ENCODE results near the gene THBS1. TPM values are rescaled to one million over a fixed set of nuclear protein-coding genes. Genes with fewer than 3 reads are reported as not detected.

The THBS1 gene
- total RNA-seq, 1 donor from 2014 or later = 377 TPM

DNA sequence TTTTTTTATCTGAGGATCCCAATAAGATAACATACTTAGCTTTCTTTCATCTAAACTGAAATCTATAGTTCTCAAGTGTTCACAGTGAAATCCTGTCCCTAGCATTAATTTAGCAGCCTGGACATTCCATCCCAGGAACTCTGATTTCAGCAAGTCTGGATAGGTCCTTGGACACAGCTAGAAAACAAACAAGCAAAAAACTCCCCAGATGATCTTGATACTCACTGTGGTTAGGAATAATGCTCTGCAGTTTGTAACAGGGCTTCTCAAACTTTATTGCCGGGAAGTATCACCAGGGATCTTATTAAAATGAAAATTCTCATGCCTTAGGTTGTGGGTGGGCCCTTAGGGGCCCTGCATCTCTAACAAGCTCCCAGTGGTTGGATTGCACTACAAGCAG lies 24.3 kb downstream of the THBS1 start:
- TF ChIP-seq, protein P1, sequence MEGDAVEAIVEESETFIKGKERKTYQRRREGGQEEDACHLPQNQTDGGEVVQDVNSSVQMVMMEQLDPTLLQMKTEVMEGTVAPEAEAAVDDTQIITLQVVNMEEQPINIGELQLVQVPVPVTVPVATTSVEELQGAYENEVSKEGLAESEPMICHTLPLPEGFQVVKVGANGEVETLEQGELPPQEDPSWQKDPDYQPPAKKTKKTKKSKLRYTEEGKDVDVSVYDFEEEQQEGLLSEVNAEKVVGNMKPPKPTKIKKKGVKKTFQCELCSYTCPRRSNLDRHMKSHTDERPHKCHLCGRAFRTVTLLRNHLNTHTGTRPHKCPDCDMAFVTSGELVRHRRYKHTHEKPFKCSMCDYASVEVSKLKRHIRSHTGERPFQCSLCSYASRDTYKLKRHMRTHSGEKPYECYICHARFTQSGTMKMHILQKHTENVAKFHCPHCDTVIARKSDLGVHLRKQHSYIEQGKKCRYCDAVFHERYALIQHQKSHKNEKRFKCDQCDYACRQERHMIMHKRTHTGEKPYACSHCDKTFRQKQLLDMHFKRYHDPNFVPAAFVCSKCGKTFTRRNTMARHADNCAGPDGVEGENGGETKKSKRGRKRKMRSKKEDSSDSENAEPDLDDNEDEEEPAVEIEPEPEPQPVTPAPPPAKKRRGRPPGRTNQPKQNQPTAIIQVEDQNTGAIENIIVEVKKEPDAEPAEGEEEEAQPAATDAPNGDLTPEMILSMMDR (IDR thresholded peaks at IDR 0.05) = no peak

DNA sequence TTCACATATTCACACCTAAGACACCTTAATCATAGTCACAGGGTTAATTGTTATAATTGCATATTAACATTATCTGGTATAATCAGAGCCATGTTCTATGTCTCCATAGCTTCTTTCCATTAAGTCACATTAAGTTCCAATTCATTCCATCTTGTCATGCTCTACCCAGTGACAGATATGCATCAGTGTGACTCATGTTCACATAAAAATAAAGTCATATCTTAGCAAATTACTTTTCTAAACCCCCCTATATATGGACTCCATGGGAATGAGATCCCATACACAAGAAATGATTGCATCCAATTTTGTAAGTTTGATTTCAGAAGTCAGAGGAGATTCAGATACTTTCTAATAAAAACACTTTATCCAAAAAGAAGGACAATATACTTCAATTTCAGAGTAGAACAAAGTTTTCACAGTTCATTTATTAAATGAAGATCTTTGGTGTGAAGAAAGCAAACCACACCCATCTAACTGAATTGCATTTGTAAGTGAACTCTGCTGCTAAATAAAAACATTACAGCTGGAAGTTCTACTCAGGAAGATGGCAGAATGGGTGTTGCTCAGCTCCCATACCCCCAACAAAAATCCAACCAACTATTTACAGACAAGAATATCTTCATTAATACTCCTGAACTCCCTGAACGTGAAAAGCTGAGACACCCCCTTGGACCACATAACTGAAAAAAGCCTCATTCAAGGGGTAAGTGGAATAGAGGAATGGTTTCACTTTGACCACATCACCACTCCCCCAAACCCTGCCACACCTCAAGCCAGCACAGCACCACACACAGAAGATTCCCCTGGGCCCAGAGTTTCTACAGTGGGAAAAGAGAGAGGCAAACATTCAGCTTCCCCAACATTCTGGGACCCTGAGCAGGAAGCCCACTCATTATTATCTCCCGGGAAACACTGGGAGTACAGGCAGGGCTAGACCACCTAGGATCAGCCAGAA lies 27.6 kb downstream of the THBS1 start:
- TF ChIP-seq, protein P1 (IDR thresholded peaks at IDR 0.05) = no peak
- Histone ChIP-seq H3K4me3 (no peak overlapping the region), H3K4me1 (no peaks in the 10 kb centered on the region), H3K9me3 (peaks cover 14% of the 10 kb centered on the region), H3K27ac (no peak overlapping the region), H3K36me3 (no peaks in the 10 kb centered on the region), H3K27me3 (no peaks in the 10 kb centered on the region)
- ATAC-seq (no peak), DNase-seq (no peak)
- intact Hi-C loops (cut with DNase I) = no loop called here

More for the DNA sequence above, 24.3 kb downstream of the THBS1 start:
- Histone ChIP-seq H3K27me3 (no peaks in the 10 kb centered on the region), H3K4me1 (no peaks in the 10 kb centered on the region), H3K4me3 (no peak overlapping the region), H3K27ac (no peak overlapping the region), H3K9me3 (peaks cover 3% of the 10 kb centered on the region), H3K36me3 (no peaks in the 10 kb centered on the region)
- ATAC-seq (no peak), DNase-seq (no peak)
- intact Hi-C loops (cut with DNase I) = no loop called here

DNA sequence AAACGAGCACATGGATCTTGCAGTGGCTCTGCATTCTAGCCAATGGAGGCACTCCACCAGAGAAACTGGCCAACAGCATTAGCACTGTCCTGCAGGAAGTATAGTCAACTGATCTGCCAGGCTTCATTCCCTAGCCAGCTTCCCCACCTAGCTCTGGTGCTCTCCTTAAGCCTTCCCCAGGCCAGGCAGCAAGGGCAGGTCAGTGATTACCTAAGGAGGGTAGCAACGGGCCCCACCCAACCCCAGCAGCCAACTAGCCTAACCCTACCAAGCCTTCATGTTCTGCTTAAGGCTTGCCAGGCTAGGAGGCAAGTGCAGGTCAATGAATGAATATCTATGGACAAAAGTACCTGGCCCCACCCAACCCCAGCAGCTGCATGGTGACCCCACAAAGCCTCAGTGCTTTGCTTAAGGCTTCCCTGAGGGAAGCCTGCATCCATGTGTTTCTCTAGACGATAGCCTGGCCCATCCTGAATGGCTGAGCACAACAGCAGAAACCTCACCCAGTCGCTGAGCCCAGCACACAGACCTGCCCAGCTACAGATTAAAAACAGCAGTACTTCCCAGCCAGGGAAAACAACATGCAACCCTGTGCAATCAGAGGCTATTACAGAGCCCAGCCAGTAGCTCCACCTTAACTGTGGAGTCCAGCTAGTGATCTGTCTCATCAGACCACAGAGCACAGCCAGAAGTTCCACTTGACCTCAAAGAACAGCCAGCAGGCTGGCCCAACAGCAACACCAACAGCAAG lies 28.5 kb downstream of the THBS1 start:
- Histone ChIP-seq H3K27ac (no peak overlapping the region), H3K9me3 (peaks cover 14% of the 10 kb centered on the region), H3K4me3 (no peak overlapping the region), H3K27me3 (no peaks in the 10 kb centered on the region), H3K4me1 (no peaks in the 10 kb centered on the region), H3K36me3 (no peaks in the 10 kb centered on the region)
- DNase-seq = no peak
- no peak for ATAC-seq
- intact Hi-C loops (cut with DNase I) = no loop called here
- TF ChIP-seq, protein P1 (IDR thresholded peaks at IDR 0.05) = no peak

DNA sequence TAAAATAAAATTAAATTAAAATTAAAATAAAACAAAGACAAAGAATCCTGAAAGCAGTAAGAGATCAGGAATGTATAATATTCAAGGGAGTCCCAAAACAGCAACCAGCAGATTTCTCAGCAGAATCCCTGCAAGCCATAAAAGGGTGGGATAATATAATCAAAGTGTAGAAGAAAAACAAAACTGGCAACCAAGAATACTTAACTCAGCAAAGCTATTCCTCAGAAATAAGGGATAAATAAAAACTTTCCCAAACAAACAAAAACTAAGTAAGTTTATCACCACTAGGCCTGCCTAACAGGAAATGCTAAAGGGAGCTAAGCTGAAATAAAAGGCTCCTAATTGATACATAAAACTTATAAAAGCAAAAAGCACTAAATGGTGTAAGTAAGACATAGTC lies 29.8 kb downstream of the THBS1 start:
- Histone ChIP-seq H3K36me3 (no peaks in the 10 kb centered on the region), H3K9me3 (peaks cover 14% of the 10 kb centered on the region), H3K4me3 (no peak overlapping the region), H3K27me3 (no peaks in the 10 kb centered on the region), H3K27ac (no peak overlapping the region), H3K4me1 (no peaks in the 10 kb centered on the region)
- intact Hi-C loops (cut with DNase I) = no loop called here
- no peak for DNase-seq
- no peak for ATAC-seq
- TF ChIP-seq, protein P1 (IDR thresholded peaks at IDR 0.05) = no peak

DNA sequence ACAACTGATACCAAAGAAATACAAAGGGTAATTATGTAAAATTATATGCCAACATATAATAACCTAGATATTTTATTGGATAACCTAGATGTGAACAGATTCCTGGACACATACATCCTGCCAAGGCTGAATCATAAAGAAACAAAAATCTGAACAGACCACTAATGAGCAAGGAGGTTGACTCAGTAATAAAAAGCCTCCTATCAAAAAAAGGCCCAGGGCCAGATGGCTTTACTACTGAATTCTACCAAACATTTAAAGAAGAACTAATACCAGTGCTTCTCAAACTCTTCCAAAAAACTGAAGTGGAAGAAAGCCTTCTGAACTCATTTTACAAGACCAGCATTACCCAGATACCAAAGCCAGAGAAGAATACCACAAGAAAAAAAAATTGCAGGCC lies 32.4 kb downstream of the THBS1 start:
- Histone ChIP-seq H3K9me3 (peaks cover 14% of the 10 kb centered on the region), H3K27me3 (no peaks in the 10 kb centered on the region), H3K27ac (no peak overlapping the region), H3K4me1 (no peaks in the 10 kb centered on the region), H3K4me3 (no peak overlapping the region), H3K36me3 (no peaks in the 10 kb centered on the region)
- intact Hi-C loops (cut with DNase I) = no loop called here
- DNase-seq (no peak), ATAC-seq (no peak)
- TF ChIP-seq, protein P1 (IDR thresholded peaks at IDR 0.05) = no peak
